Measurements from ENCODE around the gene EEF1AKMT4.

DNA sequence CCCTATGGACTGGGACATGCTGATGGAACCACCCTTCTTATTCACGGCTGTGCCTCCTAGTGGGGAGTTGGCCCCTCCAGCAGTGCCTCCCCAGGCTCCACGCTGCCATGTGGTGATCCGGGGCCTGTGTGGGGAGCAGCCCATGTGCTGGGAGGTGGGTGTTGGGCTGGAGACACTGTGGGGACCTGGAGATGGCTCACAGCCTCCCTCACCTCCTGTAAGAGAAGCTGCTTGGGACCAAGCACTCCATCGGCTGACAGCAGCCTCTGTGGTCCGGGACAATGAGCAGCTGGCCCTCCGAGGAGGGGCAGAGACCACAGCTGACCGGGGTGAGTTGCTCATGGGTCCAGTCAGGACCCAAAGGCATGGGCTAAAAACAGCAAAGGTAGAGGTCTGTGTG, 9.8 kb upstream of the EEF1AKMT4 start:
- TF ChIP-seq, protein P1, sequence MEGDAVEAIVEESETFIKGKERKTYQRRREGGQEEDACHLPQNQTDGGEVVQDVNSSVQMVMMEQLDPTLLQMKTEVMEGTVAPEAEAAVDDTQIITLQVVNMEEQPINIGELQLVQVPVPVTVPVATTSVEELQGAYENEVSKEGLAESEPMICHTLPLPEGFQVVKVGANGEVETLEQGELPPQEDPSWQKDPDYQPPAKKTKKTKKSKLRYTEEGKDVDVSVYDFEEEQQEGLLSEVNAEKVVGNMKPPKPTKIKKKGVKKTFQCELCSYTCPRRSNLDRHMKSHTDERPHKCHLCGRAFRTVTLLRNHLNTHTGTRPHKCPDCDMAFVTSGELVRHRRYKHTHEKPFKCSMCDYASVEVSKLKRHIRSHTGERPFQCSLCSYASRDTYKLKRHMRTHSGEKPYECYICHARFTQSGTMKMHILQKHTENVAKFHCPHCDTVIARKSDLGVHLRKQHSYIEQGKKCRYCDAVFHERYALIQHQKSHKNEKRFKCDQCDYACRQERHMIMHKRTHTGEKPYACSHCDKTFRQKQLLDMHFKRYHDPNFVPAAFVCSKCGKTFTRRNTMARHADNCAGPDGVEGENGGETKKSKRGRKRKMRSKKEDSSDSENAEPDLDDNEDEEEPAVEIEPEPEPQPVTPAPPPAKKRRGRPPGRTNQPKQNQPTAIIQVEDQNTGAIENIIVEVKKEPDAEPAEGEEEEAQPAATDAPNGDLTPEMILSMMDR (IDR thresholded peaks at IDR 0.05), result no peak
- TF ChIP-seq ZFX (IDR thresholded peaks at IDR 0.05; ENCODE audit: borderline replicate concordance), result no peak
